ENCODE measurements around the gene GRAMD4.

The GRAMD4 gene

GRCh38 chr22:46703171-46703995 lies 83.2 kb downstream of the GRAMD4 start:
- Mint-ChIP-seq H3K9me3 (no peaks in the 10 kb centered on the region), H3K4me1 (no peaks in the 10 kb centered on the region), H3K27me3 (no peaks in the 10 kb centered on the region), H3K36me3 (peaks cover 3% of the 10 kb centered on the region), H3K27ac (no peak overlapping the region), H3K4me3 (no peak overlapping the region)

- Mint-ChIP-seq H3K4me3 (no peak overlapping the region), H3K27ac (no peak overlapping the region), H3K4me1 (no peaks in the 10 kb centered on the region), H3K36me3 (peaks cover 4% of the 10 kb centered on the region), H3K27me3 (no peaks in the 10 kb centered on the region), H3K9me3 (no peaks in the 10 kb centered on the region)
Measured at GRCh38 chr22:46703996-46704370, 83.8 kb downstream of the GRAMD4 start.

GRCh38 chr22:46706060-46706459 lies 85.9 kb downstream of the GRAMD4 start:
- H3K27ac Mint-ChIP-seq: peak overlapping the region; percentile 83
- no peaks in the 10 kb centered on the region for H3K27me3 Mint-ChIP-seq
- H3K4me3 Mint-ChIP-seq: no peak overlapping the region
- no peaks in the 10 kb centered on the region for H3K9me3 Mint-ChIP-seq
- peaks cover 12% of the 10 kb centered on the region for H3K4me1 Mint-ChIP-seq
- peaks cover 13% of the 10 kb centered on the region for H3K36me3 Mint-ChIP-seq

- peaks cover 14% of the 10 kb centered on the region for H3K4me1 Mint-ChIP-seq
- H3K36me3 Mint-ChIP-seq: peaks cover 21% of the 10 kb centered on the region
- H3K27me3 Mint-ChIP-seq: no peaks in the 10 kb centered on the region
- H3K9me3 Mint-ChIP-seq: no peaks in the 10 kb centered on the region
- no peak overlapping the region for H3K27ac Mint-ChIP-seq
- H3K4me3 Mint-ChIP-seq: no peak overlapping the region
Measured at GRCh38 chr22:46707305-46707704, 87.1 kb downstream of the GRAMD4 start.

GRCh38 chr22:46707827-46708570 lies 87.8 kb downstream of the GRAMD4 start:
- no peaks in the 10 kb centered on the region for H3K27me3 Mint-ChIP-seq
- no peaks in the 10 kb centered on the region for H3K9me3 Mint-ChIP-seq
- H3K4me3 Mint-ChIP-seq: no peak overlapping the region
- peak overlapping the region; percentile 44 for H3K27ac Mint-ChIP-seq
- H3K36me3 Mint-ChIP-seq: peaks cover 21% of the 10 kb centered on the region
- H3K4me1 Mint-ChIP-seq: peaks cover 14% of the 10 kb centered on the region

- H3K36me3 Mint-ChIP-seq: peaks cover 21% of the 10 kb centered on the region
- H3K4me3 Mint-ChIP-seq: no peak overlapping the region
- no peaks in the 10 kb centered on the region for H3K27me3 Mint-ChIP-seq
- peaks cover 17% of the 10 kb centered on the region for H3K4me1 Mint-ChIP-seq
- H3K27ac Mint-ChIP-seq: peak overlapping the region; percentile 12
- H3K9me3 Mint-ChIP-seq: no peaks in the 10 kb centered on the region
Measured at GRCh38 chr22:46708766-46709330, 88.7 kb downstream of the GRAMD4 start.

GRCh38 chr22:46710806-46711205 lies 90.6 kb downstream of the GRAMD4 start:
- Mint-ChIP-seq H3K4me3 (no peak overlapping the region), H3K4me1 (peaks cover 30% of the 10 kb centered on the region), H3K27ac (peak overlapping the region; percentile 89), H3K36me3 (peaks cover 19% of the 10 kb centered on the region), H3K9me3 (no peaks in the 10 kb centered on the region), H3K27me3 (no peaks in the 10 kb centered on the region)

- Mint-ChIP-seq H3K36me3 (peaks cover 19% of the 10 kb centered on the region), H3K9me3 (no peaks in the 10 kb centered on the region), H3K27ac (peak overlapping the region; percentile 86), H3K27me3 (no peaks in the 10 kb centered on the region), H3K4me3 (no peak overlapping the region), H3K4me1 (peaks cover 30% of the 10 kb centered on the region)
Measured at GRCh38 chr22:46712288-46712687, 92.1 kb downstream of the GRAMD4 start.

- no peaks in the 10 kb centered on the region for H3K27me3 Mint-ChIP-seq
- H3K36me3 Mint-ChIP-seq: peaks cover 15% of the 10 kb centered on the region
- H3K4me3 Mint-ChIP-seq: no peak overlapping the region
- peak overlapping the region; percentile 90 for H3K27ac Mint-ChIP-seq
- H3K9me3 Mint-ChIP-seq: no peaks in the 10 kb centered on the region
- H3K4me1 Mint-ChIP-seq: peaks cover 32% of the 10 kb centered on the region
Measured at GRCh38 chr22:46714550-46714949, 94.4 kb downstream of the GRAMD4 start.

- H3K27ac Mint-ChIP-seq: no peak overlapping the region
- no peaks in the 10 kb centered on the region for H3K27me3 Mint-ChIP-seq
- peaks cover 6% of the 10 kb centered on the region for H3K36me3 Mint-ChIP-seq
- H3K9me3 Mint-ChIP-seq: no peaks in the 10 kb centered on the region
- no peak overlapping the region for H3K4me3 Mint-ChIP-seq
- peaks cover 22% of the 10 kb centered on the region for H3K4me1 Mint-ChIP-seq
Measured at GRCh38 chr22:46719921-46720320, 99.7 kb downstream of the GRAMD4 start.

- H3K36me3 Mint-ChIP-seq: peaks cover 6% of the 10 kb centered on the region
- H3K27ac Mint-ChIP-seq: no peak overlapping the region
- no peaks in the 10 kb centered on the region for H3K27me3 Mint-ChIP-seq
- peaks cover 16% of the 10 kb centered on the region for H3K4me1 Mint-ChIP-seq
- no peak overlapping the region for H3K4me3 Mint-ChIP-seq
- no peaks in the 10 kb centered on the region for H3K9me3 Mint-ChIP-seq
Measured at GRCh38 chr22:46721501-46722085, 101.4 kb downstream of the GRAMD4 start.

GRCh38 chr22:46723882-46724281 lies 103.7 kb downstream of the GRAMD4 start:
- Mint-ChIP-seq H3K4me3 (no peak overlapping the region), H3K4me1 (peaks cover 12% of the 10 kb centered on the region), H3K27me3 (no peaks in the 10 kb centered on the region), H3K27ac (peak overlapping the region; percentile 41), H3K9me3 (no peaks in the 10 kb centered on the region), H3K36me3 (peaks cover 3% of the 10 kb centered on the region)

GRCh38 chr22:46725096-46725495 lies 104.9 kb downstream of the GRAMD4 start:
- H3K27ac Mint-ChIP-seq: no peak overlapping the region

GRCh38 chr22:46726066-46726985 lies 106.1 kb downstream of the GRAMD4 start:
- peaks cover 3% of the 10 kb centered on the region for H3K36me3 Mint-ChIP-seq

More at GRCh38 chr22:46725096-46725495, 104.9 kb downstream of the GRAMD4 start:
- H3K4me1 Mint-ChIP-seq: peaks cover 17% of the 10 kb centered on the region
- H3K36me3 Mint-ChIP-seq: peaks cover 3% of the 10 kb centered on the region
- no peaks in the 10 kb centered on the region for H3K27me3 Mint-ChIP-seq
- no peak overlapping the region for H3K4me3 Mint-ChIP-seq
- H3K9me3 Mint-ChIP-seq: no peaks in the 10 kb centered on the region

GRCh38 chr22:46726986-46727317 lies 106.8 kb downstream of the GRAMD4 start:
- H3K27ac Mint-ChIP-seq: no peak overlapping the region
- H3K9me3 Mint-ChIP-seq: no peaks in the 10 kb centered on the region
- peaks cover 30% of the 10 kb centered on the region for H3K4me1 Mint-ChIP-seq
- H3K4me3 Mint-ChIP-seq: no peak overlapping the region
- no peaks in the 10 kb centered on the region for H3K27me3 Mint-ChIP-seq
- H3K36me3 Mint-ChIP-seq: peaks cover 3% of the 10 kb centered on the region

More at GRCh38 chr22:46726066-46726985, 106.1 kb downstream of the GRAMD4 start:
- Mint-ChIP-seq H3K9me3 (no peaks in the 10 kb centered on the region), H3K4me1 (peaks cover 26% of the 10 kb centered on the region), H3K27me3 (no peaks in the 10 kb centered on the region), H3K4me3 (no peak overlapping the region), H3K27ac (no peak overlapping the region)

Data from activated naive CD4-positive, alpha-beta T cell treated with anti-CD3 and anti-CD28 coated beads, Interleukin-2, amount 50 U/mL, for 24 hours (primary cell).